DND-41 (cell line): ENCODE measurements around the gene GJA5.
A peak's percentile ranks its signal among the peaks of the same experiment; 100 is the strongest.

ENCODE experiments used
- ATAC-seq: fragments of 200-7000 bp; cut with Tn5 transposase; 3 replicates; pipeline ENCODE4 v1.9.1; 2021; ENCODE audit warnings: low read depth; ENCODE audit not compliant: insufficient read depth
- DNase-seq: peaks from one replicate; pipeline ENCODE4 v3.0.0-alpha.2; 2020
- H2AFZ ChIP-seq: 2 replicates; pipeline ENCODE4 v1.6.0; 2012; ENCODE audit warnings: low read depth, low read length
- H3K27ac ChIP-seq: 2 replicates; pipeline ENCODE4 v1.5.1; 2012; ENCODE audit warnings: low read length, inconsistent platforms
- H3K27me3 ChIP-seq: fragments of 200-600 bp; sonication (generic); 2 replicates; pipeline ENCODE4 v1.6.0; 2012; ENCODE audit warnings: low read length, mild to moderate bottlenecking, inconsistent platforms; ENCODE audit not compliant: insufficient read depth, poor library complexity
- H3K36me3 ChIP-seq: 2 replicates; pipeline ENCODE4 v1.5.1; 2012; ENCODE audit warnings: low read length, inconsistent platforms; ENCODE audit not compliant: insufficient read depth
- H3K4me1 ChIP-seq: 2 replicates; pipeline ENCODE4 v1.5.1; 2012; ENCODE audit warnings: mild to moderate bottlenecking, low read length; ENCODE audit not compliant: insufficient read depth
- H3K4me2 ChIP-seq: 2 replicates; pipeline ENCODE4 v1.6.0; 2012; ENCODE audit warnings: mild to moderate bottlenecking, moderate library complexity, low read length, inconsistent platforms; ENCODE audit not compliant: insufficient read depth
- H3K4me3 ChIP-seq, 2 experiments: fragments of 200-600 bp in 1 of 2; shearing (Covaris generic) in 1 of 2; 2 replicates each; pipeline ENCODE4 v1.5.1; 2012 to 2016; ENCODE audit warnings: inconsistent platforms in 2 of 2, low read length in 2 of 2, mild to moderate bottlenecking in 2 of 2, low read depth in 1 of 2, moderate library complexity in 1 of 2
- H3K79me2 ChIP-seq: 2 replicates; pipeline ENCODE4 v1.6.0; 2012; ENCODE audit warnings: low read length, inconsistent platforms; ENCODE audit not compliant: insufficient read depth
- H3K9ac ChIP-seq: 2 replicates; pipeline ENCODE4 v1.6.0; 2012; ENCODE audit warnings: low read depth, mild to moderate bottlenecking, inconsistent platforms, low read length, moderate library complexity
- H3K9me3 ChIP-seq: 2 replicates; pipeline ENCODE4 v1.5.1; 2012; ENCODE audit warnings: low read length, moderate library complexity, mild to moderate bottlenecking, inconsistent platforms; ENCODE audit not compliant: insufficient read depth, severe bottlenecking
- H4K20me1 ChIP-seq: 2 replicates; pipeline ENCODE4 v1.6.0; 2012; ENCODE audit warnings: low read length; ENCODE audit not compliant: insufficient read depth
- CTCF ChIP-seq: IDR thresholded peaks from 2 replicates; pipeline ENCODE4 v1.5.1; 2012; ENCODE audit warnings: borderline replicate concordance, low read length, moderate library complexity, mild to moderate bottlenecking; ENCODE audit not compliant: poor library complexity, severe bottlenecking; ENCODE audit errors: extremely low read depth
- EZH2 ChIP-seq: IDR thresholded peaks from 3 replicates; pipeline ENCODE4 v1.6.1; 2012; ENCODE audit warnings: borderline replicate concordance, low read depth, mild to moderate bottlenecking, moderate library complexity, low read length, inconsistent platforms; ENCODE audit not compliant: severe bottlenecking

GJA5 gene

GRCh38 chr1:147768101-147768500 is 7.7 kb upstream of the GJA5 start:
- Histone ChIP-seq H2AFZ (no peak overlapping the region), H3K9me3 (no peaks in the 10 kb centered on the region), H3K4me3 (no peak overlapping the region), H4K20me1 (no peaks in the 10 kb centered on the region), H3K36me3 (no peaks in the 10 kb centered on the region), H3K9ac (no peak overlapping the region), H3K27me3 (peaks cover 17% of the 10 kb centered on the region), H3K27ac (no peak overlapping the region), H3K79me2 (no peaks in the 10 kb centered on the region), H3K4me2 (no peak overlapping the region), H3K4me1 (no peaks in the 10 kb centered on the region)
- DNase-seq (no peak), ATAC-seq (no peak)
- TF ChIP-seq CTCF (no peak), EZH2 (no peak)

GRCh38 chr1:147762233-147763024 is 2.0 kb upstream of the GJA5 start:
- Histone ChIP-seq H4K20me1 (no peaks in the 10 kb centered on the region), H3K9me3 (no peaks in the 10 kb centered on the region), H3K36me3 (no peaks in the 10 kb centered on the region), H3K27me3 (peaks cover 6% of the 10 kb centered on the region), H3K27ac (no peak overlapping the region), H3K4me2 (no peak overlapping the region), H3K9ac (no peak overlapping the region), H3K4me1 (peaks cover 8% of the 10 kb centered on the region; the same call in 1 of the 2 replicates), H2AFZ (no peak overlapping the region), H3K4me3 (no peak overlapping the region), H3K79me2 (no peaks in the 10 kb centered on the region)
- TF ChIP-seq EZH2, result no peak
- DNase-seq (peak; percentile 5), ATAC-seq (peak; percentile 65)

- no peaks in the 10 kb centered on the region for H3K79me2 ChIP-seq
- no peak overlapping the region for H3K27ac ChIP-seq
- ATAC-seq, result no peak
- H3K9ac ChIP-seq, result no peak overlapping the region
- no peak overlapping the region for H3K4me2 ChIP-seq
- no peak overlapping the region for H2AFZ ChIP-seq
- H3K9me3 ChIP-seq, result no peaks in the 10 kb centered on the region
- peaks cover 10% of the 10 kb centered on the region for H3K27me3 ChIP-seq
- no peaks in the 10 kb centered on the region for H3K36me3 ChIP-seq
- no peak for DNase-seq
- H4K20me1 ChIP-seq, result no peaks in the 10 kb centered on the region
- peaks cover 8% of the 10 kb centered on the region; the same call in 1 of the 2 replicates for H3K4me1 ChIP-seq
- TF ChIP-seq EZH2 (no peak), CTCF (no peak)
- no peak overlapping the region for H3K4me3 ChIP-seq
These were observed 1.9 kb downstream of the GJA5 start for GRCh38 chr1:147758379-147759100.
